ENCODE results near the gene NOTCH2NLA. TPM values are rescaled to one million over a fixed set of nuclear protein-coding genes. Genes with fewer than 3 reads are reported as not detected.
"Not testable (repeated sequence)": the region's sequence is repeated elsewhere in the genome, so short reads cannot be mapped to it uniquely, and the experiment has no call there.

The NOTCH2NLA gene
- total RNA-seq, 1 donor from 2014 or later = 35.1 TPM

GRCh38 chr1:146253249-146253855, 24.5 kb upstream of the NOTCH2NLA start:
- intact Hi-C loops (cut with DNase I); H3K4me1 ChIP-seq; DNase-seq (ENCODE audit: low spot score in 2 of 2); H3K9me3 ChIP-seq; H3K27me3 ChIP-seq; H3K36me3 ChIP-seq; H3K27ac ChIP-seq; H3K4me3 ChIP-seq: not testable (repeated sequence)

- intact Hi-C loops (cut with DNase I); H3K27ac ChIP-seq; H3K27me3 ChIP-seq; H3K4me1 ChIP-seq; H3K36me3 ChIP-seq; DNase-seq (ENCODE audit: low spot score in 2 of 2); H3K9me3 ChIP-seq; H3K4me3 ChIP-seq: not testable (repeated sequence)
Observed at GRCh38 chr1:146251523-146251922, 22.7 kb upstream of the NOTCH2NLA start.

- H3K9me3 ChIP-seq; intact Hi-C loops (cut with DNase I); H3K4me1 ChIP-seq; DNase-seq (ENCODE audit: low spot score in 2 of 2); H3K27me3 ChIP-seq; H3K27ac ChIP-seq; H3K4me3 ChIP-seq; H3K36me3 ChIP-seq: not testable (repeated sequence)
Observed at GRCh38 chr1:146248643-146249042, 19.8 kb upstream of the NOTCH2NLA start.

GRCh38 chr1:146236626-146237025, 7.8 kb upstream of the NOTCH2NLA start:
- H3K4me1 ChIP-seq; H3K36me3 ChIP-seq; H3K27me3 ChIP-seq; H3K4me3 ChIP-seq; H3K27ac ChIP-seq; H3K9me3 ChIP-seq; DNase-seq (ENCODE audit: low spot score in 2 of 2); intact Hi-C loops (cut with DNase I): not testable (repeated sequence)

- H3K4me1 ChIP-seq; H3K9me3 ChIP-seq; H3K27ac ChIP-seq; H3K27me3 ChIP-seq; H3K36me3 ChIP-seq; DNase-seq (ENCODE audit: low spot score in 2 of 2); H3K4me3 ChIP-seq; intact Hi-C loops (cut with DNase I): not testable (repeated sequence)
Observed at GRCh38 chr1:146236026-146236601, 7.3 kb upstream of the NOTCH2NLA start.

GRCh38 chr1:146228144-146228682, 608 bp downstream of the NOTCH2NLA start:
- DNase-seq (ENCODE audit: low spot score in 2 of 2) = peak; percentile 4 to 52
- H3K4me3 ChIP-seq = peak overlapping the region; percentile 54 to 69
- H3K4me1 ChIP-seq; intact Hi-C loops (cut with DNase I); H3K9me3 ChIP-seq; H3K27me3 ChIP-seq; H3K36me3 ChIP-seq: not testable (repeated sequence)
- H3K27ac ChIP-seq = peak overlapping the region; percentile 59 to 87

GRCh38 chr1:146174531-146174930, 54.3 kb downstream of the NOTCH2NLA start:
- H3K27me3 ChIP-seq; intact Hi-C loops (cut with DNase I): not testable (repeated sequence)
- peak overlapping the region in 1 of 2 donors; percentile 42 for H3K4me3 ChIP-seq

GRCh38 chr1:146167740-146168139, 61.1 kb downstream of the NOTCH2NLA start:
- intact Hi-C loops (cut with DNase I); H3K27me3 ChIP-seq; H3K4me1 ChIP-seq; H3K36me3 ChIP-seq; DNase-seq (ENCODE audit: low spot score in 2 of 2); H3K27ac ChIP-seq; H3K4me3 ChIP-seq; H3K9me3 ChIP-seq: not testable (repeated sequence)

More at GRCh38 chr1:146174531-146174930, 54.3 kb downstream of the NOTCH2NLA start:
- not testable (repeated sequence) for H3K4me1 ChIP-seq; H3K9me3 ChIP-seq; DNase-seq (ENCODE audit: low spot score in 2 of 2); H3K36me3 ChIP-seq
- peak overlapping the region in 1 of 2 donors; percentile 67 for H3K27ac ChIP-seq

GRCh38 chr1:146167273-146167672, 61.5 kb downstream of the NOTCH2NLA start:
- H3K9me3 ChIP-seq; H3K36me3 ChIP-seq; H3K4me1 ChIP-seq; intact Hi-C loops (cut with DNase I); DNase-seq (ENCODE audit: low spot score in 2 of 2); H3K4me3 ChIP-seq; H3K27ac ChIP-seq; H3K27me3 ChIP-seq: not testable (repeated sequence)

- TF ChIP-seq CTCF (IDR thresholded peaks at IDR 0.05) = peak in 1 of 3 experiments; percentile 46
- H3K9me3 ChIP-seq; H3K27me3 ChIP-seq; H3K4me1 ChIP-seq; H3K27ac ChIP-seq; H3K36me3 ChIP-seq; intact Hi-C loops (cut with DNase I); DNase-seq (ENCODE audit: low spot score in 2 of 2); H3K4me3 ChIP-seq: not testable (repeated sequence)
Observed at GRCh38 chr1:146144465-146144864, 84.4 kb downstream of the NOTCH2NLA start, which contains the start of gene NBPF10. Gene NBPF10, minus strand, starts transcription at chr1:146144804. Its CDS starts 35 bp downstream, at chr1:146144769.

Other genes starting within 250 kb of the NOTCH2NLA start
- gene TXNIP, start 232.4 kb downstream of the NOTCH2NLA start, total RNA-seq = 877 TPM
- gene HJV, start 207.3 kb downstream of the NOTCH2NLA start, total RNA-seq = not detected
- 1.2 TPM for gene NBPF10, start 84.2 kb downstream of the NOTCH2NLA start, total RNA-seq

All from ascending aorta (tissue), 2 donors.